GM03348 (cell line): ENCODE measurements around the gene ACLY.
A peak's percentile ranks its signal among the peaks of the same experiment; 100 is the strongest.
"Not testable (repeated sequence)": the region's sequence is repeated elsewhere in the genome, so short reads cannot be mapped to it uniquely, and the experiment has no call there.

ENCODE experiments used
- DNase-seq: peaks from one replicate; pipeline ENCODE4 v3.0.0; 2012; ENCODE audit warnings: low spot score

Gene ACLY

GRCh38 chr17:41910701-41911391 lies 7.9 kb downstream of the ACLY start:
- DNase-seq, result peak; percentile 94

- DNase-seq, result no peak
These were observed 9.7 kb downstream of the ACLY start for GRCh38 chr17:41909088-41909487.

GRCh38 chr17:41907633-41908539 lies 10.9 kb downstream of the ACLY start:
- DNase-seq, result no peak

- DNase-seq, result peak; percentile 74
These were observed 11.6 kb downstream of the ACLY start for GRCh38 chr17:41907185-41907556.

GRCh38 chr17:41906465-41907184 lies 12.1 kb downstream of the ACLY start:
- DNase-seq, result no peak

GRCh38 chr17:41905172-41905571 lies 13.6 kb downstream of the ACLY start:
- no peak for DNase-seq

- DNase-seq, result no peak
These were observed 14.4 kb downstream of the ACLY start for GRCh38 chr17:41904242-41904841.

- no peak for DNase-seq
These were observed 17.1 kb downstream of the ACLY start for GRCh38 chr17:41901646-41902045.

GRCh38 chr17:41896726-41897125 lies 22.0 kb downstream of the ACLY start:
- DNase-seq, result no peak

- DNase-seq, result peak; percentile 44
These were observed 23.1 kb downstream of the ACLY start for GRCh38 chr17:41895617-41896016.

- DNase-seq, result peak; percentile 84
These were observed 23.9 kb downstream of the ACLY start for GRCh38 chr17:41894791-41895331.

- no peak for DNase-seq
These were observed 25.4 kb downstream of the ACLY start for GRCh38 chr17:41893384-41893783.

- DNase-seq, result no peak
These were observed 26.8 kb downstream of the ACLY start for GRCh38 chr17:41892021-41892376.

- DNase-seq, result no peak
These were observed 27.4 kb downstream of the ACLY start for GRCh38 chr17:41891135-41892020.

GRCh38 chr17:41888332-41888965 lies 30.3 kb downstream of the ACLY start:
- DNase-seq, result no peak

- no peak for DNase-seq
These were observed 33.0 kb downstream of the ACLY start for GRCh38 chr17:41885733-41886132.

- DNase-seq, result no peak
These were observed 36.0 kb downstream of the ACLY start for GRCh38 chr17:41882756-41883155.

- DNase-seq, result no peak
These were observed 38.6 kb downstream of the ACLY start for GRCh38 chr17:41880130-41880529.

GRCh38 chr17:41874293-41874670 lies 44.5 kb downstream of the ACLY start:
- DNase-seq, result not testable (repeated sequence)

GRCh38 chr17:41873559-41874292 lies 45.0 kb downstream of the ACLY start:
- DNase-seq, result no peak
